K562 (cell line): ENCODE data around the gene LIPT2. TPM values are rescaled to one million over a fixed set of nuclear protein-coding genes. Genes with fewer than 3 reads are reported as not detected.

Source experiments
- FOXJ2 ChIP-seq: fragments of 200-800 bp; sonication (Bioruptor generic); IDR thresholded peaks from 2 replicates; pipeline ENCODE4 v1.6.1; 2016; ENCODE audit warnings: missing genetic modification characterization, missing compliant biosample characterization
- NFATC3 ChIP-seq: fragments of 450-650 bp; IDR thresholded peaks from 2 replicates; pipeline ENCODE4 v1.6.1; 2017; ENCODE audit warnings: mild to moderate bottlenecking
- TBL1XR1 ChIP-seq, 2 experiments: IDR thresholded peaks; 2 replicates each; pipeline ENCODE4 v1.6.1; 2012; ENCODE audit warnings: improper control_type of control experiment in 2 of 2, low read length in 2 of 2, mild to moderate bottlenecking in 1 of 2
- ZNF134 ChIP-seq: fragments of 250-450 bp; sonication (Bioruptor Pico); conservative IDR thresholded peaks from 2 replicates; pipeline ENCODE4 v1.4.0; 2020
- ZNF212 ChIP-seq: fragments of 450-650 bp; formaldehyde crosslinking; IDR thresholded peaks from 2 replicates; pipeline ENCODE4 v1.4.0; 2020; ENCODE audit warnings: mild to moderate bottlenecking
- polyA plus RNA-seq, 8 experiments: library from polyadenylated mRNA; depleted of rRNA in 4 of 8; stranded (reverse) in 5 of 8; unstranded in 3 of 8; fragments of >200 nt; fragmentation: Nextera tagmentation in 2 of 8; fragmentation: Illumina TruSeq in 1 of 8; extraction: Ambion mirVana in 2 of 8; extraction: Trizol in 1 of 8; gene quantifications; 2 replicates each; pipeline versions ENCODE4 v1.2.1 to v1.2.3, GENCODE V29; 2011 to 2014; ENCODE audit warnings: inconsistent platforms in 1 of 8, missing spikeins in 1 of 8
- total RNA-seq, 7 experiments: library from RNA; depleted of rRNA in 6 of 7; stranded (reverse); fragments of >200 nt in 6 of 7; fragmentation: Illumina TruSeq in 2 of 7; extraction: Trizol in 2 of 7; gene quantifications; 2 replicates each; pipeline versions ENCODE4 v1.2.1 to v1.2.3, GENCODE V29; 2011 to 2021; ENCODE audit warnings: low replicate concordance in 1 of 7
- TF ChIP-seq, protein P1 (sequence below): fragments of 250-450 bp; sonication (Bioruptor Pico); IDR thresholded peaks from 2 replicates; pipeline ENCODE4 v1.5.0; 2020; ENCODE audit warnings: mild to moderate bottlenecking, borderline replicate concordance
- TF ChIP-seq, protein P2 (sequence below), 2 experiments: fragments of 450-650 bp in 1 of 2; IDR thresholded peaks; 2 replicates each; pipeline ENCODE4 v1.6.1; 2011 to 2017; ENCODE audit warnings: low read depth in 2 of 2, antibody characterized with exemption in 1 of 2, borderline replicate concordance in 1 of 2, low read length in 1 of 2, mild to moderate bottlenecking in 1 of 2, mixed read lengths in 1 of 2; ENCODE audit not compliant: control insufficient read depth in 1 of 2

Gene LIPT2
- total and polyA plus RNA-seq, 9 of the 15 experiments (the other 6 are each of a cell fraction or from before 2014, with no cell fraction given) = 1.00 to 5.2 (median 3.5) TPM

DNA sequence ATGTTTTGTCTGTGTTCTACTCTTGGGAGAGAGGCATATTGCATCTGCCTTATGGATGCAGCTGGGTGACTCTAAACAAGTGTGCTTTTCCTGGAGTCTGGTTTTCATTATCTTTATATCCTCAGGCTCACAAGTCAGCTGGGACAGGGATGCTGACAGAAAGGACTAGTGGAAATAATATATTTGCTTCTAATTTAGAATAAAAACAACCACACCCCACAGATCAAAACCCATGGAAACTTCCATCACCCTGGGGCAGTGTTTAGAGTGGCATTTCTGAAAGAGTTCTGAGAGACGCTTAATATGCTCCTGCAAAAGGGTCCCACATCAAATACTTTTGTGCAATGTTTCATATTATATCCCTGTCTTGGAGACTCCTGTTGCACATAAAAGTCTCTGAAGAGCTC, 47.0 kb downstream of the LIPT2 start (continued):
- TF ChIP-seq FOXJ2 (no peak), ZNF212 (CRISPR knock-in tag) (no peak), NFATC3 (no peak), TBL1XR1 (IDR thresholded peaks at IDR 0.05; ENCODE audit: low read length in 2 of 2) (no peak), ZNF134 (no peak)
- TF ChIP-seq, protein P1, sequence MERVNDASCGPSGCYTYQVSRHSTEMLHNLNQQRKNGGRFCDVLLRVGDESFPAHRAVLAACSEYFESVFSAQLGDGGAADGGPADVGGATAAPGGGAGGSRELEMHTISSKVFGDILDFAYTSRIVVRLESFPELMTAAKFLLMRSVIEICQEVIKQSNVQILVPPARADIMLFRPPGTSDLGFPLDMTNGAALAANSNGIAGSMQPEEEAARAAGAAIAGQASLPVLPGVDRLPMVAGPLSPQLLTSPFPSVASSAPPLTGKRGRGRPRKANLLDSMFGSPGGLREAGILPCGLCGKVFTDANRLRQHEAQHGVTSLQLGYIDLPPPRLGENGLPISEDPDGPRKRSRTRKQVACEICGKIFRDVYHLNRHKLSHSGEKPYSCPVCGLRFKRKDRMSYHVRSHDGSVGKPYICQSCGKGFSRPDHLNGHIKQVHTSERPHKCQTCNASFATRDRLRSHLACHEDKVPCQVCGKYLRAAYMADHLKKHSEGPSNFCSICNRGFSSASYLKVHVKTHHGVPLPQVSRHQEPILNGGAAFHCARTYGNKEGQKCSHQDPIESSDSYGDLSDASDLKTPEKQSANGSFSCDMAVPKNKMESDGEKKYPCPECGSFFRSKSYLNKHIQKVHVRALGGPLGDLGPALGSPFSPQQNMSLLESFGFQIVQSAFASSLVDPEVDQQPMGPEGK (CRISPR knock-in tag) = no peak
- TF ChIP-seq, protein P2, sequence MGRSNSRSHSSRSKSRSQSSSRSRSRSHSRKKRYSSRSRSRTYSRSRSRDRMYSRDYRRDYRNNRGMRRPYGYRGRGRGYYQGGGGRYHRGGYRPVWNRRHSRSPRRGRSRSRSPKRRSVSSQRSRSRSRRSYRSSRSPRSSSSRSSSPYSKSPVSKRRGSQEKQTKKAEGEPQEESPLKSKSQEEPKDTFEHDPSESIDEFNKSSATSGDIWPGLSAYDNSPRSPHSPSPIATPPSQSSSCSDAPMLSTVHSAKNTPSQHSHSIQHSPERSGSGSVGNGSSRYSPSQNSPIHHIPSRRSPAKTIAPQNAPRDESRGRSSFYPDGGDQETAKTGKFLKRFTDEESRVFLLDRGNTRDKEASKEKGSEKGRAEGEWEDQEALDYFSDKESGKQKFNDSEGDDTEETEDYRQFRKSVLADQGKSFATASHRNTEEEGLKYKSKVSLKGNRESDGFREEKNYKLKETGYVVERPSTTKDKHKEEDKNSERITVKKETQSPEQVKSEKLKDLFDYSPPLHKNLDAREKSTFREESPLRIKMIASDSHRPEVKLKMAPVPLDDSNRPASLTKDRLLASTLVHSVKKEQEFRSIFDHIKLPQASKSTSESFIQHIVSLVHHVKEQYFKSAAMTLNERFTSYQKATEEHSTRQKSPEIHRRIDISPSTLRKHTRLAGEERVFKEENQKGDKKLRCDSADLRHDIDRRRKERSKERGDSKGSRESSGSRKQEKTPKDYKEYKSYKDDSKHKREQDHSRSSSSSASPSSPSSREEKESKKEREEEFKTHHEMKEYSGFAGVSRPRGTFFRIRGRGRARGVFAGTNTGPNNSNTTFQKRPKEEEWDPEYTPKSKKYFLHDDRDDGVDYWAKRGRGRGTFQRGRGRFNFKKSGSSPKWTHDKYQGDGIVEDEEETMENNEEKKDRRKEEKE (IDR thresholded peaks at IDR 0.05; ENCODE audit: borderline replicate concordance in 1 of 2, control insufficient read depth in 1 of 2, low read depth in 2 of 2, low read length in 1 of 2) = no peak
